HG03571 (cell line): ENCODE results near the gene IP6K1.
A peak's percentile ranks its signal among the peaks of the same experiment; 100 is the strongest.
"Not testable (repeated sequence)": the region's sequence is repeated elsewhere in the genome, so short reads cannot be mapped to it uniquely, and the experiment has no call there.

Source experiments
- ATAC-seq: cut with Tn5 transposase; IDR thresholded peaks from one replicate; pipeline ENCODE4 v1.9.1; 2021; ENCODE audit not compliant: unreplicated experiment

Gene IP6K1

GRCh38 chr3:49690856-49691255 lies 95.5 kb downstream of the IP6K1 start:
- not testable (repeated sequence) for ATAC-seq

- ATAC-seq = not testable (repeated sequence)
Observed at GRCh38 chr3:49689908-49690624, 96.3 kb downstream of the IP6K1 start.

DNA sequence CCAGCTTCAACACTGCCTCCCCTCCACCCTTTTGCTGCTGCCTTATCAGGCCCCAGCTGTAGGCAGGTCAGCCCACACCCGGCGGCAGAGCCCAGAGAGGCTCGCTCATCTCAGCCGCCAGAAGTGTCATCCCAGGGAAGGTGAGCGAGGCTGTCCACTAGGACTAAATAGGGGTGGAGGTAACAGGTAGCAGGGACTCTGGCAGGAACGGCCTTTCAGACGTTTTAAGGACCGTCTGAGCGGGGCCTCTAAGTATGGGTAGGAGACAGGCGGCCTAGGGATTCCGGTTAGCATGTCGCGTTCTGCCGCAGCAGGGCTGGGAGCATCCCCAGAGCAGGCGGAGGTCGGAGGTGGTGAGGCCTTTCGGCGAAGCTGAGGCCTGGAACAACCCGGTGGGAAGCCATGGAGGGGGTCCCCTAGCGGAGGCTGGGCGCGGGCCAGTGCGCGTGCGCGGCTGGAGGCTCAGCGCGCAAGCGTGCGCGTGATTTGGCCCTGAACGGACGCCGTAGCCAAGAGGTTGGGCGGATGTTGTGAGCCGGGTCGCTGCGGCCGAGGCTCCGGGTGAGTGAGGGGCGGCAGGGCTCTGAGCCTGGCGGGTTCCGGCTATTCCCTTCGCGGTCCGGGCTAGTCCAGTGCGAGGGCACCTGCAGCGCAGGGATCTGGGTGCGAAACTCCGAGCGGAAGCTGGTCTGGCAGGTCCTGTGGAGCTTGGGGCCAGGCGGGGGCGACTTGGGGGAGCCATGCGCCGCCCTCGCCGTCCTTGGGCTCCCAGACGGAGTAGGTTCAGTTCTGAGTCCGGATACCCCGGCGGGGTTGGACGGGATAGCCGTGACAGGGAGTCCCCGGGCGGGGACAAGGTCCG lies 97.1 kb downstream of the IP6K1 start, which contains the start of the genes MST1 and RNF123:
Gene MST1, minus strand, starts transcription at position 429 of the 862 bp plus-strand sequence. CDS start 783 bp downstream, outside the sequence.
Gene RNF123, plus strand, starts transcription at position 512 of the 862 bp plus-strand sequence. CDS start 1,609 bp downstream, outside the sequence.
- peak; percentile 49 for ATAC-seq

- ATAC-seq = peak; percentile 9
Observed at GRCh38 chr3:49688338-49689045, 97.8 kb downstream of the IP6K1 start.

DNA sequence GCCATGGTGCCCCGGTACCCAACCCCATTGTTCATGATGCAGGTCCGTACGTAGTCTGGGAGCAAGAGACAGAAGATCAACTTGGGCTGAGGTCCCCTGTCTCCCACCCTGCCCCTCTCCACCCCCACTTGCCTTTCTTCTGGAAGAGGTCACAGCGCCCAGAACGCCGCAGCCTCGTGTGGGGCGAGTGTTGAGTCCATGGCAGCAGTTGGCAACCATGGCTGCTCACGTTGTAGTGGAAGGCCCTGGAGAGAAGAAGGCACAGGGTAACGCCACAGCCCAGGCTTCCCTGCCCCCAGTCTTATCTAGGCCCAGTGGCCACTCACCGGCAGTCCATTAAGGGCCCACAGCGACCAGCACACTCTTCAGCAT lies 98.9 kb downstream of the IP6K1 start:
- ATAC-seq = not testable (repeated sequence)

- ATAC-seq = not testable (repeated sequence)
Observed at GRCh38 chr3:49686769-49687423, 99.4 kb downstream of the IP6K1 start.

DNA sequence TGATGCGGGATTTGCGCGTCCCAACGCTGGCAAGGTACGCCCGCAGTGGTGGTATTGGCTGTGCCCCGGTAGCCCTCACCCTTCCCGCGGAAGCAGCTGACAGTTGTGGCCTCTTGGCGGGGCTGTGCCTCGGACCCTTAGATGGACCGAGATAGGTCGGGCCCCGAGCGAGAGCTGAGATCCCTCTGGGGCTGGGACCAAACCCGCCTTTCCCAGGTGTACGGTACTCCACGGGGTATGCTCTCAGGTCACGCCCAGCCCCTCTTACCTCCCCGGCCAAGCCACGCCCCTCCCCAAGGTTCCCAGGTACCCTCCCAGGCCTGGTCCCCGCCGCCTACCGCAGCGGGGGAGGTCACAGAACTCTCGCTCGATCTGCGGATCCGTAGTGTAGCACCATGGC lies 100.0 kb downstream of the IP6K1 start:
- not testable (repeated sequence) for ATAC-seq

GRCh38 chr3:49685846-49686245 lies 100.5 kb downstream of the IP6K1 start:
- ATAC-seq = not testable (repeated sequence)

DNA sequence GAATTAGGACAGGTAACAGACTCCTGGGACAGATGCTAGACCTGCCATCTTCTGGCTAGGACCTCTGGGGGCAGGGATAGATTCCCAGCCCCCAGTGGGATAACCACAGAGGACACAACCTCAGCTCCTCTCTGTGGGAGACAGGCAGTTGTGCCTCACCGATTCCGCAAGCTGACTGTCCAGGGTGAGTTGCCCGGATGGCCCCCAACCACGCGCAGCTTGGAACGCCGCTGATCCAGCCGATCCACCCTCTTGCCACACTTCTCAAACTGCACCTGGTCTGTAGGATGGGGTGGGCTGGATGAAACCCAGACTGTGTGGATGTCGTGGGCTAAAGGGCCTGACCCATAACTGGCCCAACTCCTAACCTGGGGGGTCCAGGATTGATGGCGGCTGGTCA lies 101.2 kb downstream of the IP6K1 start:
- not testable (repeated sequence) for ATAC-seq

- not testable (repeated sequence) for ATAC-seq
Observed at GRCh38 chr3:49684453-49684852, 101.9 kb downstream of the IP6K1 start.

- ATAC-seq = no peak
Observed at GRCh38 chr3:49683162-49683561, 103.2 kb downstream of the IP6K1 start.

GRCh38 chr3:49681543-49681942 lies 104.8 kb downstream of the IP6K1 start:
- no peak for ATAC-seq

- ATAC-seq = no peak
Observed at GRCh38 chr3:49681232-49681522, 105.2 kb downstream of the IP6K1 start.

GRCh38 chr3:49680493-49681231 lies 105.7 kb downstream of the IP6K1 start:
- ATAC-seq = no peak

DNA sequence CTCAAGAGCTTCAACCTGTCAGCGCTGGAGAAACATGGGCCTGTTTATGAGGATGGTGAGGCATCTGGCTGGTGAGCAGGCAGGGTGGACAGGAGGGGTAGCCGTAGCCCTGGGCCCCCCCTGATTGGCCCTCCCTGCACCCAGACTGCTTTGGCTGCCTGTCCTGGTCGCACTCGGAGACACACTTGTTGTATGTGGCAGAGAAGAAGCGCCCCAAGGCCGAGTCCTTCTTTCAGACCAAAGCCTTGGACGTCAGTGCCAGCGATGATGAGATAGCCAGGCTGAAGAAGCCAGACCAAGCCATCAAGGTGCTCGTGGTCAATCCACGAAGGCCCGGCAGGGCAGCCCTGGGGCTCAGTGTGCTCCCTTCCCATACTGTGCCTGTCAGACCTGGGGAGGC lies 110.4 kb downstream of the IP6K1 start:
- ATAC-seq = no peak

- peak; percentile 22 for ATAC-seq
Observed at GRCh38 chr3:49674497-49674983, 111.8 kb downstream of the IP6K1 start.
